C4-2B (cell line): ENCODE results near the gene PANK1.

Source experiments
- ZFX ChIP-seq: fragments of 450-650 bp; IDR thresholded peaks from 2 replicates; pipeline ENCODE4 v1.6.1; 2017
- TF ChIP-seq, protein P1 (sequence below): fragments of 450-650 bp; conservative IDR thresholded peaks from 2 replicates; pipeline ENCODE4 v1.5.1; 2017; ENCODE audit warnings: mild to moderate bottlenecking

DNA sequence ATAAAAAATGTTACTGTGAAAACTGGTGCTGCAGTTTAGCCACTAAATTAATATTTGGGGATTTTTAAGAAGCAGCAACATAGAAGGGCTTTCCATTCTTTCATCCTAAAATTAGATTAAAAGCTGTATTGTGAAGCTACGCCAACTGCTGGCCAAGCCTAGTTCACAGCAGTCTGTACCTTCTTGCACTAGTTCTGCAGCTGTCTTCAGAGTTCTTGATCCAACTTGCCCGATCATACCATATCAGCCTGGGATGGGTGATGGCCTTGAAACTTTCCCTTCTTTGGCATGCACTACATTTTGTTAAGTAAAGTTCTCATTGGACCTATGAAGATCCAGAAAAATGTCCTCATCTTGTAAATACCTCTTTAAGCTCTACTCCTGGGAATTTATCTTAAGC is 20.3 kb upstream of the PANK1 start:
- TF ChIP-seq, protein P1, sequence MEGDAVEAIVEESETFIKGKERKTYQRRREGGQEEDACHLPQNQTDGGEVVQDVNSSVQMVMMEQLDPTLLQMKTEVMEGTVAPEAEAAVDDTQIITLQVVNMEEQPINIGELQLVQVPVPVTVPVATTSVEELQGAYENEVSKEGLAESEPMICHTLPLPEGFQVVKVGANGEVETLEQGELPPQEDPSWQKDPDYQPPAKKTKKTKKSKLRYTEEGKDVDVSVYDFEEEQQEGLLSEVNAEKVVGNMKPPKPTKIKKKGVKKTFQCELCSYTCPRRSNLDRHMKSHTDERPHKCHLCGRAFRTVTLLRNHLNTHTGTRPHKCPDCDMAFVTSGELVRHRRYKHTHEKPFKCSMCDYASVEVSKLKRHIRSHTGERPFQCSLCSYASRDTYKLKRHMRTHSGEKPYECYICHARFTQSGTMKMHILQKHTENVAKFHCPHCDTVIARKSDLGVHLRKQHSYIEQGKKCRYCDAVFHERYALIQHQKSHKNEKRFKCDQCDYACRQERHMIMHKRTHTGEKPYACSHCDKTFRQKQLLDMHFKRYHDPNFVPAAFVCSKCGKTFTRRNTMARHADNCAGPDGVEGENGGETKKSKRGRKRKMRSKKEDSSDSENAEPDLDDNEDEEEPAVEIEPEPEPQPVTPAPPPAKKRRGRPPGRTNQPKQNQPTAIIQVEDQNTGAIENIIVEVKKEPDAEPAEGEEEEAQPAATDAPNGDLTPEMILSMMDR = no peak; the same call in 1 of the 2 replicates
- TF ChIP-seq ZFX = no peak
